Pancreas (tissue), 10 donors: ENCODE results near the gene SPEN. TPM values are rescaled to one million over a fixed set of nuclear protein-coding genes. Genes with fewer than 3 reads are reported as not detected.

Experiments used
- ATAC-seq, 4 donors: fragments of 200-7000 bp; cut with Tn5 transposase; one replicate each; pipeline versions ENCODE4 v1.8.0 to v1.9.1; 2020; ENCODE audit warnings: mild to moderate bottlenecking in 4 of 4, moderate library complexity in 4 of 4
- DNase-seq, 6 donors: peaks; one replicate each; pipeline ENCODE4 v3.0.0-alpha.2; 2020
- FAIRE-seq: peaks from 2 replicates; lab custom pipeline; 2012; peaks lifted over from hg19 to GRCh38; lab: Jason Lieb, UNC
- H3K27ac ChIP-seq, 4 donors: fragments of 200-600 bp; sonication (generic); 1 replicate in 3 of 4; 2 replicates in 1 of 4; pipeline versions ENCODE4 v1.5.0 to v1.8.0; 2020
- H3K27me3 ChIP-seq, 4 donors: fragments of 200-600 bp; one replicate each; pipeline ENCODE4 v1.8.0; 2021
- H3K36me3 ChIP-seq, 3 donors: fragments of 200-600 bp; sonication (generic) in 1 of 3; one replicate each; pipeline versions ENCODE4 v1.5.0 to v1.8.0; 2020 to 2021
- H3K4me1 ChIP-seq, 3 donors: fragments of 200-600 bp; one replicate each; pipeline ENCODE4 v1.8.0; 2021
- H3K4me3 ChIP-seq, 4 donors: fragments of 200-600 bp; sonication (generic) in 2 of 4; one replicate each; pipeline versions ENCODE4 v1.5.0 to v1.8.0; 2020 to 2021
- H3K9me3 ChIP-seq, 4 donors: fragments of 200-600 bp; one replicate each; pipeline ENCODE4 v1.8.0; 2021
- CTCF ChIP-seq, 4 donors: fragments of 200-600 bp; sonication (generic) in 3 of 4; IDR thresholded peaks; one replicate each; pipeline versions ENCODE4 v1.5.0 to v1.8.0; 2021; ENCODE audit warnings: antibody characterized with exemption in 4 of 4
- WGBS, 2 donors: extraction: QIAGEN DNeasy Blood & Tissue Kit; methylation state at CpG; one replicate each; pipeline ENCODE4 v1.1.7; 2013; 5-methylcytosine and 5-hydroxymethylcytosine counted together
- intact Hi-C, 3 donors: fragments of 100-400 bp; cut with DNase I; formaldehyde crosslinking; loops; one replicate each; pipeline versions ENCODE4 v1.11.1 to v1.14.2; 2022
- polyA plus RNA-seq, 2 donors: library from polyadenylated mRNA; stranded (reverse); fragments of 200-250 nt; gene quantifications; one replicate each; pipeline ENCODE4 v1.2.3, GENCODE V29; 2013
- total RNA-seq, 6 donors: library from RNA; stranded (reverse); fragmentation: NEBNext Ultra II Directional in 4 of 6; extraction: Animal tissue kit (Norgen Biotek cat#: 25700) in 4 of 6; gene quantifications; one replicate each; pipeline versions ENCODE4 v1.2.1 to v1.2.4, GENCODE V29; 2021 to 2023
- donor health status: healthy with polysubstance abuse.
- donor health status: DM: no; HTN: no; CAD: no; lungs with moderate emphysema.
- donor health status: DM: no; HTN: no; CAD: no.
- donor health status: control.
- donor health status: control.
- donor health status: Bipolar disorder and iron deficiency.
- donor health status: DM: yes; HTN: yes; CAD: no.
- donor health status: DM: no; HTN: no; CAD: no.
- donor health status: DM: no; HTN: no; CAD: no.
- donor health status: DM: yes; HTN: yes; CAD: no.

Gene SPEN
- total and polyA plus RNA-seq, 8 donors, result 16.2 to 38.2 (median 26.2) TPM

GRCh38 chr1:15935056-15935950, 87.8 kb downstream of the SPEN start:
- FAIRE-seq (no peak), DNase-seq (peak in 1 of 6 donors; percentile 63), ATAC-seq (no peak)
- Histone ChIP-seq H3K27ac (no peak overlapping the region), H3K9me3 (no peaks in the 10 kb centered on the region), H3K27me3 (no peaks in the 10 kb centered on the region), H3K4me1 (peaks cover 7 to 14% (median 13%) of the 10 kb centered on the region in 3 donors), H3K4me3 (no peak overlapping the region), H3K36me3 (peaks cover 3 to 81% (median 43%) of the 10 kb centered on the region in 3 donors)
- 95 to 96% methylated on average over 29 of the region's 29 CpGs for WGBS, 2 donors
- TF ChIP-seq CTCF (IDR thresholded peaks at IDR 0.05), result no peak
- intact Hi-C loops, result no loop called here

DNA sequence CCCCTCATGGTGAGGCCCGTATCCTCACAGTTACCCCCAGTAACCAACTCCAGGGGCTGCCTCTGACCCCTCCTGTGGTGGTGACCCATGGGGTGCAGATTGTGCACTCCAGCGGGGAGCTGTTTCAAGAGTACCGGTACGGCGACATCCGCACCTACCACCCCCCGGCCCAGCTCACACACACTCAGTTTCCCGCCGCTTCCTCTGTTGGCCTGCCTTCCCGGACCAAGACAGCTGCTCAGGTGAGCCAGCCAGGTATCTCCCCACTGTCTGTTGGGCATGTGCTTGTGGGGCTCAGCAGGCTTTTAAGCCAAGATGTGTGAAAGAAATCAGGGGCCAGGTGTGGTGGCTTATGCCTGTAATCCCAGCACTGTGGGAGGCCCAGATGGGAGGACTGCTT, 88.5 kb downstream of the SPEN start:
- DNase-seq, result no peak
- no peak for ATAC-seq
- Histone ChIP-seq H3K27me3 (no peaks in the 10 kb centered on the region), H3K27ac (no peak overlapping the region), H3K4me1 (peaks cover 7 to 14% (median 13%) of the 10 kb centered on the region in 3 donors), H3K4me3 (no peak overlapping the region), H3K36me3 (peaks cover 3 to 80% (median 43%) of the 10 kb centered on the region in 3 donors), H3K9me3 (no peaks in the 10 kb centered on the region)
- TF ChIP-seq CTCF (IDR thresholded peaks at IDR 0.05), result no peak
- no peak for FAIRE-seq
- intact Hi-C loops, result no loop called here
- 96 to 97% methylated on average over 10 of the region's 10 CpGs for WGBS, 2 donors

DNA sequence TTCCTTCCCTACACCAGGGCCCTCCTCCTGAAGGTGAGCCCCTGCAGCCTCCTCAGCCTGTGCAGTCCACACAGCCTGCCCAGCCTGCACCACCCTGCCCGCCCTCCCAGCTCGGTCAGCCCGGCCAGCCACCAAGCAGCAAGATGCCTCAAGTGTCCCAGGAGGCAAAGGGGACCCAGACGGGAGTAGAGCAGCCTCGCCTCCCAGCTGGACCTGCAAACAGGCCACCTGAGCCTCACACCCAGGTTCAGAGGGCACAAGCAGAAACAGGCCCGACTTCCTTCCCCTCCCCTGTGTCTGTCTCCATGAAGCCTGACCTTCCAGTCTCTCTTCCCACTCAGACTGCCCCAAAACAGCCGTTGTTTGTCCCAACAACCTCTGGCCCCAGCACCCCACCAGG, 89.6 kb downstream of the SPEN start:
- Histone ChIP-seq H3K4me3 (no peak overlapping the region), H3K36me3 (peaks cover 0 to 76% (median 43%) of the 10 kb centered on the region in 3 donors), H3K27me3 (no peaks in the 10 kb centered on the region), H3K27ac (no peak overlapping the region), H3K9me3 (no peaks in the 10 kb centered on the region), H3K4me1 (peaks cover 7 to 14% (median 13%) of the 10 kb centered on the region in 3 donors)
- intact Hi-C loops, result no loop called here
- FAIRE-seq (no peak), ATAC-seq (no peak), DNase-seq (peak in 1 of 6 donors; percentile 70)
- 88 to 92% methylated on average over 7 of the region's 7 CpGs for WGBS, 2 donors
- TF ChIP-seq CTCF (IDR thresholded peaks at IDR 0.05), result no peak

DNA sequence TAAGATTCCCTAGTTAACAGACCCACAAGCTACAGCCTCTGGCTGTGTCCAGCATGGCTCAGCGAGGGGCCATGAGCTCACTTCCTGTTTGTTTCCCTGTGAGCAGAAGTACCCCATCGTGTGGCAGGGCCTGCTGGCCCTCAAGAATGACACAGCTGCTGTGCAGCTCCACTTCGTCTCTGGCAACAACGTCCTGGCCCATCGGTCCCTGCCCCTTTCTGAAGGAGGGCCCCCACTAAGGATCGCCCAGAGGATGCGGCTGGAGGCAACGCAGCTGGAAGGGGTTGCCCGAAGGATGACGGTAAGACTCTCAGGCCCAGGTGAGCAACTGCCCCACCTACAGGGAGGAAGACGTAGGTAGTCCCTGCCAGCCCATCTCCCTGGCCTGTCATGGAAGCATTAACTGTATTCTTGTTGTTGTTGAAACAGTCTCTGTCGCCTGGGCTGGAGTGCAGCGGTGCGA, 90.2 kb downstream of the SPEN start:
- 81 to 86% methylated on average over 14 of the region's 14 CpGs for WGBS, 2 donors
- DNase-seq (no peak), ATAC-seq (no peak), FAIRE-seq (no peak)
- no peak overlapping the region for H3K27ac ChIP-seq
- no peak for TF ChIP-seq CTCF (IDR thresholded peaks at IDR 0.05)
- no peaks in the 10 kb centered on the region for H3K9me3 ChIP-seq
- H3K4me3 ChIP-seq, result no peak overlapping the region
- H3K27me3 ChIP-seq, result no peaks in the 10 kb centered on the region
- H3K36me3 ChIP-seq, result peaks cover 0 to 77% (median 44%) of the 10 kb centered on the region in 3 donors
- peaks cover 7 to 14% (median 13%) of the 10 kb centered on the region in 3 donors for H3K4me1 ChIP-seq
- intact Hi-C loops, result no loop called here
